IPS DF 6.9 (cell line): ENCODE data around the gene IQCK.

Source experiments
- DNase-seq: peaks from one replicate; pipeline ENCODE4 v3.0.0-alpha.2; 2013; ENCODE audit warnings: low read depth, low spot score
- H3K27ac ChIP-seq: one replicate; pipeline ENCODE4 v1.5.1; 2013; ENCODE audit warnings: low read length, control low read depth
- H3K27me3 ChIP-seq: 2 replicates; pipeline ENCODE4 v1.6.1; 2013; ENCODE audit warnings: mild to moderate bottlenecking, low read length; ENCODE audit not compliant: control insufficient read depth, insufficient read depth
- H3K36me3 ChIP-seq: 2 replicates; pipeline ENCODE4 v1.6.1; 2013; ENCODE audit warnings: low read length; ENCODE audit not compliant: control insufficient read depth, insufficient read depth
- H3K4me1 ChIP-seq: 2 replicates; pipeline ENCODE4 v1.6.1; 2013; ENCODE audit warnings: low read length; ENCODE audit not compliant: control insufficient read depth, insufficient read depth
- H3K4me3 ChIP-seq: 2 replicates; pipeline ENCODE4 v1.5.1; 2013; ENCODE audit warnings: mild to moderate bottlenecking, low read length
- H3K9me3 ChIP-seq: 2 replicates; pipeline ENCODE4 v1.6.1; 2013; ENCODE audit warnings: low read length, inconsistent platforms; ENCODE audit not compliant: control insufficient read depth, insufficient read depth
- WGBS: extraction: QIAGEN DNeasy Blood & Tissue Kit; methylation state at CpG from one replicate; pipeline ENCODE4 v1.1.7; 2013; ENCODE audit warnings: mixed read lengths, missing lambda C conversion rate; ENCODE audit not compliant: insufficient read length, insufficient coverage; 5-methylcytosine and 5-hydroxymethylcytosine counted together

IQCK gene

DNA sequence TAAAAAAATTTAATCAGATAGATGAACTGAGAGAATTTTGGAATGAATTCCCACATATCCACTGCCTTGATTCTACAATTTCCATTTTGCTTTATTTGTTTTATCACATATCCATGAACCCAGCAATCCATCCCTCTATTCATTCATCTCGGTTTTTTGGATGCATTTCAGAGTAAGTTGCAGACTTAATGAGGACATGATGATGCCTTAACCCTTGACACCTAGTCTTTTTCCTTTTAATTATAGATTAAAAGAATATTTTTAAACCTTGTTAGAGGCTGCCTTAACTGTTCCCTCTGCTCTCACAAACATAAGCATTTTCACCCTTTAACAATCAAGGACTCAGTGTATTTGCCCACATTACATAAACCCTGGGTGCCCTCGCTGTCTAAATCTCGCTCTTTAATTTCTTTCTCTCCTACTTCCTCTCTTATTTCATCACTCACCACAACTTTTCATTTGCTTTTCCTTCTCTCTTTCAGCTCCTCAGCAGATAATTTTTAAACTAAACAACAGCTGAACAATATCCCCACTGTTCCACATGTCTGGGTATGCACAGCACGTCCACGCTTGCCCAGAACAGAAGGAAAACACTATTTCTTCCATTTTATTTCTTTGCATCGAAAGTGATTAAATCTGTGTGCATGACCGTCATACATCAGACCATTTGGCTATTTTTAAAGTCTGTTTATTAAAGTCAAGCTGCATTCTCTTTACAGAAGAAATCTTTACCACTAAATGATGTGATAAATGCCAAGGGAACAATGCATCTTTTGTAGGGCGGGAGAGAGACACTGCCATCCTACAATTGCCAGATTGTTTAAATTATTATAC is 39.9 kb downstream of the IQCK start:
- Histone ChIP-seq H3K36me3 (no peaks in the 10 kb centered on the region), H3K4me1 (no peaks in the 10 kb centered on the region), H3K4me3 (no peak overlapping the region), H3K9me3 (no peaks in the 10 kb centered on the region), H3K27ac (no peak overlapping the region), H3K27me3 (no peaks in the 10 kb centered on the region)
- 100% methylated on average over 2 of the region's 8 CpGs for WGBS
- DNase-seq = no peak

DNA sequence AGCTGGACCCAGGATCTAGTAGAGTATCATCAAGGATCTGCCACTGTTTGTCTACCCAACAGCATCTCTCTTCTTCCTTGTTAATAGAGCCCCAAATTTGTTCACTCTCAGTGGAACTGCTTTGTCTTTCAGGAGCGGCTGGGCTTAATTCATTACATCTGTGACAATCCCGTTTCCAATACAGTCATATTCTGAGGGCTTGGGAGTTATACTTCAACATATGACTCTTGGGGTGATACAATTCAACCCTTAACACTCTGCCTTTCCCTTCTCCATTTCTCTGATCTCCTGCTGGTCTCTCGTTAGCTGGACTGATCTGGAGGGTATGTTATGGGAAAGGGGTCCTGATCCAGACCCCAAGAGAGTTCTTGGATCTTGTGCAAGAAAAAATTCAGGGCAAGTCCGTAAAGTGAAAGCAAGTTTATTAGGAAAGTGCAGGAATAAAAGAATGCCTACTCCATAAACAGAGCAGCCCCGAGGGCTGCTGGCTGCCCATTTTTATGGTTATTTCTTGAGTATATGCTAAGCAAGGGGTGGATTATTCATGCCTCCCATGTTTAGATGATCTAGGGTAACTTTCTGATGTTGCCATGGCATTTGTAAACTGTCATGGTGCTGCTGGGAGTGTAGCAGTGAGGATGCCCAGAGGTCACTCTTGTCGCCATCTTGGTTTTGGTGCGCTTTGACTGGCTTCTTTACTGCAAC is 42.4 kb downstream of the IQCK start:
- Histone ChIP-seq H3K27me3 (no peaks in the 10 kb centered on the region), H3K4me3 (no peak overlapping the region), H3K9me3 (no peaks in the 10 kb centered on the region), H3K27ac (no peak overlapping the region), H3K36me3 (no peaks in the 10 kb centered on the region), H3K4me1 (no peaks in the 10 kb centered on the region)
- no CpG with 5 or more reads among the region's 7 CpGs for WGBS
- no peak for DNase-seq

DNA sequence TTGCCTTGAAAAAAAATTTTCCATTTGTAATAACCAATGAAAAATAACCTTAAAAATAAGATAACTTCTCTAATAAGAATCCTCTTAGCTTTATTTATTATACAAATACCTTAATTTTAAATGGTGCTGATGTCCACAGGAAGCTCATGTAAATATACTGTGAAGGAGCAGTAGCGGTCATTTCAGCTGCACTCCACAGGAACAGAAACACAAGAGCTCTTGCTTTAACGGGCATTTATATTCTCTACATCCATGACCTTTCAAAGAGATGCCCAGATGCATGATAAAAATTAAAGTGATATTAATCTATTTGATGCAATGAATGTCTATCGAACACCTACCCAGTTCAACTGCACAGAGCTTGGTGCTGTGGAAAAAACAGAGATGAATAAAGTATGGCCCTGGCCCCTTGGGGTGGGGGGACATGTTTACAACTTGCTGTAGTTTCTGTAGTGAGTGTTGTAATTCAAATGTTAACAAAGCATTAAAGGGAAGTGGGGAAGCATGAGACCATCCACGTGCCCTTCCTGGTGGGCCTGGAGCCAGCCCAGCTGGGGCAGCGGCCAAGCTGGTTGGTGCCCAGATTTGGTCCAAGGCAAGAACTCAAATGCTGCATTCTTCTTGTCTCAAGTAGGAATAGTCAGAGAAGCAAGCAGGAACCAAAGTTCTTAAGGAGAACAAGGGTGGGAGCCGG is 47.9 kb downstream of the IQCK start:
- Histone ChIP-seq H3K36me3 (no peaks in the 10 kb centered on the region), H3K9me3 (no peaks in the 10 kb centered on the region), H3K27ac (no peak overlapping the region), H3K4me1 (peaks cover 2% of the 10 kb centered on the region), H3K4me3 (no peak overlapping the region), H3K27me3 (no peaks in the 10 kb centered on the region)
- no peak for DNase-seq
- WGBS = no CpG with 5 or more reads among the region's 6 CpGs

DNA sequence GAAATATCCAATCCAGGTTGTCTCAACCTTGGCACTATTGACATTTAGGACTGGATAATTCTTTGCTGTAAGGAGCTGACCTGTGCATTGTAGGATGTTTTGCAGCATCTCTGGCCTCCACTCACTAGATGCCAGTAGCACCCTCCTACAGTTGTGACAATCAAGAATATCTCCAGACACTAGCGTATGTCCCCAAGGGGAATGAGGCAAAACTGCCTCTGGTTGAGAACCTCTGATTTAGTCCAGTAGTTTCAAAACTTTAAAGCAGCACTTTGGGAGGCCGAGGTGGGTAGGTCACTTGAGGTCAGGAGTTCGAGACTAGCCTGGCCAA is 48.4 kb downstream of the IQCK start:
- no peaks in the 10 kb centered on the region for H3K27me3 ChIP-seq
- no peaks in the 10 kb centered on the region for H3K9me3 ChIP-seq
- WGBS = no CpG with 5 or more reads among the region's 3 CpGs
- no peaks in the 10 kb centered on the region for H3K36me3 ChIP-seq
- H3K4me3 ChIP-seq = no peak overlapping the region
- H3K27ac ChIP-seq = no peak overlapping the region
- H3K4me1 ChIP-seq = peaks cover 2% of the 10 kb centered on the region
- DNase-seq = no peak

DNA sequence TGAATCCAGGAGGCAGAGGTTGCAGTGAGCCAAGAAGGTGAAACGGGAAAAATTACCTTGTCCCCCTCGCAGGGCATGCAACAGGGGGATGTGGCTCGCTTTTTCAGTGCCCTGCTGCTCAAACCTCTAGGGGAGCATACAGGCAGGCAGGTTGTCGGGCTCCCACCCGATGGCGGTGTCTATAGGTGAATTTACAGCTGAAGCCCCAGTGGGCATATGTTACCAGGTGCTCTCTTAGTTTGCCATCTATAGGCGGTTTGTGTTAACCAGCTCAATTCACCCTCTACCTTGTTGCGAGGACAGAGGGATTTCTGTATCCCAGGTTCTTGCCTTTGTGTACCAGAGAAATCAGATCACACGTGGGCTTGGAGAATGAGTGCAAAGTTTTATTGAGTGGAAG is 48.9 kb downstream of the IQCK start:
- WGBS = no CpG with 5 or more reads among the region's 9 CpGs
- H3K9me3 ChIP-seq = no peaks in the 10 kb centered on the region
- no peak for DNase-seq
- H3K36me3 ChIP-seq = no peaks in the 10 kb centered on the region
- no peaks in the 10 kb centered on the region for H3K27me3 ChIP-seq
- H3K27ac ChIP-seq = no peak overlapping the region
- H3K4me1 ChIP-seq = peaks cover 2% of the 10 kb centered on the region
- no peak overlapping the region for H3K4me3 ChIP-seq

DNA sequence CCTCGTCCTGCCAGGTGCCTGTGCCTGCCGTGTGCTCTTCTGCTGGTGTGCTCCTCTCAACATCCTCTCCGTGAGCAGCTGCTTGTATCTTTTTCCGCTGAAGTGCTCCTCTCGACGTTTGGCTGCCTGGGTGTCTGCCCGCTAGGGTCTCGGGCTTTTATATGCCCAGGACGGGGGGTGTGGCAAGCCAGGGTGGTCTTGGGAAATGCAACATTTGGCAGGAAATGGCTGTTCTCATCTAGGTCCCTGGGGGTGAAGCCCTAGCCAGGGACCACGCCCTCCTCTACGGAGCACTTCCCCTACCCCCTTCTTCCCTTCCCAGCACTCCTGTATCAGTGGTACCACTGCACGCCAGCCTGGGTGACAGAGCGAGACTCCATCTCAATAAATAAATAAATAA is 49.4 kb downstream of the IQCK start:
- Histone ChIP-seq H3K4me3 (no peak overlapping the region), H3K36me3 (no peaks in the 10 kb centered on the region), H3K4me1 (peaks cover 2% of the 10 kb centered on the region), H3K27ac (no peak overlapping the region), H3K27me3 (no peaks in the 10 kb centered on the region), H3K9me3 (no peaks in the 10 kb centered on the region)
- no CpG with 5 or more reads among the region's 13 CpGs for WGBS
- no peak for DNase-seq

DNA sequence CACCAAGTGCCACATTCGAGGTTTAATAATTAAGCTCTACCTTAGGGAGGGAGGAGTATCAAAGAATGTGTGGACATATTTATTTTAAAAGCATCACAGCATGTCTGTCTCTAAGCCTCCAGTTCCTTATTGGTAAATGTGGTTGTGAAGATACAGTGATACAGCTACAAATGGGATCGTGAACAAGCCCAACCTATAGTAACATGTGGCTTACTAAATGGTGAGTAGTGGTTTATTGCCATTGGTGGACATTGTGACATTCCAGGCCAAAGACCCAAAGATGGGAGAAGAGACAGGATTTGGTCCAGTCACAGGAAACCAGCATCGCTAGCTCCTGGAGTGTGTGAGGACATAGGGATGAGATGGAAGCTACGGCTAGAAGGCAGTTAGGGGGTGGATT is 51.2 kb downstream of the IQCK start:
- H3K4me3 ChIP-seq = no peak overlapping the region
- no peak for DNase-seq
- no peak overlapping the region for H3K27ac ChIP-seq
- no peaks in the 10 kb centered on the region for H3K9me3 ChIP-seq
- H3K36me3 ChIP-seq = no peaks in the 10 kb centered on the region
- H3K27me3 ChIP-seq = no peaks in the 10 kb centered on the region
- peaks cover 2% of the 10 kb centered on the region for H3K4me1 ChIP-seq
- WGBS = no CpG with 5 or more reads among the region's 4 CpGs

DNA sequence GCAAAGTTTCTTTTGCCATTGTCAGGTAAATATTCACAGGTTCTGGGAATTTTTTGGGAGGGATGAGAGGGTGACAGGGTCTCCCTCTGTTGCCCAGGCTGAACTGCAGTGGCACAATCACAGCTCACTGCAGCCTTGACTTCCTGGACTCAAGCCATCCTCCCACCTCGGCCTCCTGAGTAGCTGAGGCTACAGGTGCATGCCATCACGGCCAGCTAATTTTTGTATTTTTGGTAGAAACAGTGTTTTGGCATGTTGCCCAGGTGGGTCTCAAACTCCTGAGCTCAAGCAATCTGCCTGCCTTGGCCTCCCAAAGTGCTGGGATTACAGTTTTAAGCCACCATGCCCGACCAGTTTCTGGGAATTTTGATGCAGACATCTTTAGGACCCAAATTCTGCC is 53.0 kb downstream of the IQCK start:
- no peaks in the 10 kb centered on the region for H3K9me3 ChIP-seq
- no CpG with 5 or more reads among the region's 3 CpGs for WGBS
- no peak overlapping the region for H3K4me3 ChIP-seq
- no peaks in the 10 kb centered on the region for H3K27me3 ChIP-seq
- H3K36me3 ChIP-seq = no peaks in the 10 kb centered on the region
- H3K27ac ChIP-seq = no peak overlapping the region
- DNase-seq = no peak
- peaks cover 2% of the 10 kb centered on the region for H3K4me1 ChIP-seq

DNA sequence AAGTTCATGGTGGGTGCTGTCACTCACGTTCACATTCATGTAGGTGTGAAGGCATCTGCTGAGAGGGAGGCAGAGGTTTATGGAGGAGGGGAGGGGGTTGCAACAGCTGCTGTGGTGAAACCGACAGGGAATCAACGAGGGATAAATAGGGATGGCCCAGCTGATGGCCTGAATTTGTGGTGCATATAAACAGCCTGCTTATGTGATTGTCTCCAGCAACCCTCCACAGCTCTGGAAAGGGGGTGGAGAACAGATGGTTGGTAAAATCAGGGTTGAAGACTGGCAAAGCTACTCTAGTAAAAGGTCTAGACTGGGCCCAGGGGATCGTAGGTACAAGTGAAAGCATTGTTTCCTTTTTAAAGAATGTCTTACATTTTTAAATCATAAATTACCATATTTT is 53.7 kb downstream of the IQCK start:
- no peak overlapping the region for H3K27ac ChIP-seq
- H3K27me3 ChIP-seq = no peaks in the 10 kb centered on the region
- no CpG with 5 or more reads among the region's 4 CpGs for WGBS
- no peak overlapping the region for H3K4me3 ChIP-seq
- H3K4me1 ChIP-seq = no peaks in the 10 kb centered on the region
- no peaks in the 10 kb centered on the region for H3K9me3 ChIP-seq
- DNase-seq = no peak
- H3K36me3 ChIP-seq = no peaks in the 10 kb centered on the region

DNA sequence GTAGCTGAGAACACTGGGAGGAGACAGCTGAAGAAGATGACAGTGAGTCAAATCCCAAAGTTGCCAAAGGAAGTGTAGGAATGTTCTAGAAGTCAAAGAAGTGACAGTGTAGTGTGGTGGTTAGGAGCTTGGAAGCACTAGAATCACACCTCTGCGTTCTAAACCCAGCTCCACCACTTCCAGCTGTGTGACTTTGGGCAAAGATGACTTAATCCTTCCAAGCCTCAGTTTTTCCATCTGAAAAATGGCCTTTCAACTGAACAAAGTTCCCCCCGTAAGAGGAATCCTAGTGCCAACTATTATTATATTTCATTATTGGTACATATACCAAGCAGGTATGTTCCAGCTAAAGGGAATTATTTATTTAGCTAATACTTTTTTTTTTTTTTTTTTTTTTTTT is 56.0 kb downstream of the IQCK start:
- no CpG with 5 or more reads among the region's 2 CpGs for WGBS
- Histone ChIP-seq H3K27ac (no peak overlapping the region), H3K4me3 (no peak overlapping the region), H3K9me3 (no peaks in the 10 kb centered on the region), H3K36me3 (no peaks in the 10 kb centered on the region), H3K27me3 (no peaks in the 10 kb centered on the region), H3K4me1 (no peaks in the 10 kb centered on the region)
- DNase-seq = no peak
